Esophagus squamous epithelium (tissue), 5 donors: ENCODE measurements around the gene CARD11. TPM values are rescaled to one million over a fixed set of nuclear protein-coding genes. Genes with fewer than 3 reads are reported as not detected.

Experiments
- DNase-seq: peaks from one replicate; lab custom pipeline; 2025; lab: John Stamatoyannopoulos, UW
- H3K27ac ChIP-seq, 4 donors: fragments of 200-600 bp; sonication (generic); one replicate each; pipeline ENCODE4 v1.5.1; 2016 to 2019; ENCODE audit warnings: mild to moderate bottlenecking in 1 of 4
- H3K27me3 ChIP-seq, 4 donors: fragments of 200-600 bp; sonication (generic); 1 replicate in 3 of 4; 2 replicates in 1 of 4; pipeline versions ENCODE4 v1.5.1 to v1.6.0; 2017 to 2021; ENCODE audit warnings: antibody characterized with exemption in 1 of 4
- H3K36me3 ChIP-seq, 3 donors: fragments of 200-600 bp; sonication (generic); one replicate each; pipeline ENCODE4 v1.5.1; 2016 to 2019
- H3K4me1 ChIP-seq, 3 donors: fragments of 200-600 bp; sonication (generic); one replicate each; pipeline ENCODE4 v1.5.1; 2017 to 2019
- H3K4me3 ChIP-seq, 4 donors: fragments of 200-600 bp; sonication (generic); 1 replicate in 3 of 4; 2 replicates in 1 of 4; pipeline ENCODE4 v1.5.1; 2016 to 2019; ENCODE audit warnings: mild to moderate bottlenecking in 2 of 4, moderate library complexity in 1 of 4
- H3K9me3 ChIP-seq, 3 donors: fragments of 200-600 bp; sonication (generic); one replicate each; pipeline ENCODE4 v1.5.1; 2016 to 2019
- POLR2A ChIP-seq, 4 donors: fragments of 450-650 bp; IDR thresholded peaks; one replicate each; pipeline ENCODE4 v1.6.1; 2017; ENCODE audit warnings: antibody characterized with exemption in 4 of 4, mild to moderate bottlenecking in 4 of 4, moderate library complexity in 3 of 4
- WGBS, 2 donors: methylation state at CpG; one replicate each; pipeline ENCODE4 v1.1.5; 2018; 5-methylcytosine and 5-hydroxymethylcytosine counted together
- intact Hi-C: fragments of 100-400 bp; cut with DNase I; formaldehyde crosslinking; loops from one replicate; pipeline ENCODE4 v1.15.0; 2022
- total RNA-seq, 4 donors: library from RNA; depleted of rRNA; stranded (reverse); fragments of >200 nt; gene quantifications; one replicate each; pipeline ENCODE4 v1.1.0, GENCODE V29; 2016
- TF ChIP-seq, protein P1 (sequence below), 6 experiments: fragments of 450-650 bp in 4 of 6; fragments of 200-600 bp in 2 of 6; sonication (generic) in 2 of 6; IDR thresholded peaks; one replicate each; pipeline ENCODE4 v1.5.1; 2016 to 2019; ENCODE audit warnings: antibody characterized with exemption in 6 of 6, mild to moderate bottlenecking in 4 of 6, moderate library complexity in 4 of 6
- donor health status: DM: yes; HTN: yes; CAD: no.

The CARD11 gene
- total RNA-seq, 4 donors from 2014 or later = 0.92 to 2.6 (median 1.6) TPM

DNA sequence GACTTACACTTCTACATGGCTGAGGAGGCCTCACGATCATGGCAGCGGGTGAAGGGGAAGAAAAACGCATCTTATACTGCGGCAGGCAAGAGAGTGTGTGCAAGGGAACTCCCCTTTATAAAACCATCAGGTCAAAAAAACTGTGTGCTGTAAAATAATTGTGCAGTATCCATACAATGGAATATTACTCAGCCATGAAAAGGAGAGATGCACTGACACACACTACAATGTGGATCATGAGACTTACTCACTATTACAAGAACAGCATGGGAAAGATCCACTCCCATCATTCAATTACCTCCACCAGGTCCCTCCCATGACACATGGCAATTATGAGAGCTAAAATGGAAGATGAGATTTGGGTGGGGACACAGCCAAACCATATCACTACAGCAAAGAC is 27.2 kb upstream of the CARD11 start:
- H3K9me3 ChIP-seq = peaks cover 0 to 5% (median 3%) of the 10 kb centered on the region in 3 donors
- no peak overlapping the region for H3K4me3 ChIP-seq
- intact Hi-C loops = no loop called here
- H3K27ac ChIP-seq = no peak overlapping the region
- DNase-seq = no peak
- H3K27me3 ChIP-seq = peaks cover 0 to 18% (median 0%) of the 10 kb centered on the region in 4 donors
- no peaks in the 10 kb centered on the region for H3K36me3 ChIP-seq
- TF ChIP-seq, protein P1, sequence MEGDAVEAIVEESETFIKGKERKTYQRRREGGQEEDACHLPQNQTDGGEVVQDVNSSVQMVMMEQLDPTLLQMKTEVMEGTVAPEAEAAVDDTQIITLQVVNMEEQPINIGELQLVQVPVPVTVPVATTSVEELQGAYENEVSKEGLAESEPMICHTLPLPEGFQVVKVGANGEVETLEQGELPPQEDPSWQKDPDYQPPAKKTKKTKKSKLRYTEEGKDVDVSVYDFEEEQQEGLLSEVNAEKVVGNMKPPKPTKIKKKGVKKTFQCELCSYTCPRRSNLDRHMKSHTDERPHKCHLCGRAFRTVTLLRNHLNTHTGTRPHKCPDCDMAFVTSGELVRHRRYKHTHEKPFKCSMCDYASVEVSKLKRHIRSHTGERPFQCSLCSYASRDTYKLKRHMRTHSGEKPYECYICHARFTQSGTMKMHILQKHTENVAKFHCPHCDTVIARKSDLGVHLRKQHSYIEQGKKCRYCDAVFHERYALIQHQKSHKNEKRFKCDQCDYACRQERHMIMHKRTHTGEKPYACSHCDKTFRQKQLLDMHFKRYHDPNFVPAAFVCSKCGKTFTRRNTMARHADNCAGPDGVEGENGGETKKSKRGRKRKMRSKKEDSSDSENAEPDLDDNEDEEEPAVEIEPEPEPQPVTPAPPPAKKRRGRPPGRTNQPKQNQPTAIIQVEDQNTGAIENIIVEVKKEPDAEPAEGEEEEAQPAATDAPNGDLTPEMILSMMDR (IDR thresholded peaks at IDR 0.05) = no peak
- TF ChIP-seq POLR2A (IDR thresholded peaks at IDR 0.05) = no peak
- peaks cover 0 to 5% (median 0%) of the 10 kb centered on the region in 3 donors for H3K4me1 ChIP-seq
- WGBS, 2 donors = 95 to 97% methylated on average over 3 of the region's 4 CpGs

DNA sequence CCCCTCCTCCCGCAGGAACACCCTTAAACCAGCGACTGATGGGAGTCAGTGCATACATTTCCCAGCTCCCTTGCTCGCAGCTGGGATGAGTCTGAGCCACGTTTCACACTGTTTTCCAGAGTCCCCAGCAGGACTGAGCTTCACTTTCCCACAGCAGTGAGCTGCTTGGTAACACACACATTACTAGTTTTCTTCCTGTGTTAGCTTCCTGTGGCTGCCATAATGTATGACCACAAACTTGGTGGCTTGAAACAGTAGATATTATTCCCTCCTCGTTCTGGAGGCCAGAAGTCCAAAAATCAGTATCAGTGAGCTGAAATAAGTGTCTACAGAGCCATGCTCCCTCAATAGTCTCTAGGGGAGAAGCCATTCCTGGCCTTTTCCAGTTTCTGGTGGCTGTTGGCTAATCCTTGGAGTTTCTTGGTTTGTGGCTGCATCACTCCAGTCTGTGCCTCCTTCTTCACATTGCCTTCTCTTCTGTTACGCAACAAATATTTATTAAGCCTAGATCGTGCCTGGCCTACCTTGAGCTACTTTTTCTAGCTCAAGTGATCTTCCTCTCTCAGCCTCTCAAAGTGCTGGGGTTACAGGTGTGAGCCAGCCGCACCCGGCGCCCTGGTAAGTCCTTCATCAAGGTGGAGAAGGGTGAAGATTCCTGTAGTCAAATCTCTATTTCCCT is 26.2 kb upstream of the CARD11 start:
- Histone ChIP-seq H3K9me3 (no peaks in the 10 kb centered on the region), H3K4me3 (no peak overlapping the region), H3K36me3 (no peaks in the 10 kb centered on the region), H3K27ac (no peak overlapping the region), H3K27me3 (peaks cover 0 to 23% (median 0%) of the 10 kb centered on the region in 4 donors), H3K4me1 (peaks cover 0 to 5% (median 0%) of the 10 kb centered on the region in 3 donors)
- no peak for DNase-seq
- intact Hi-C loops = no loop called here
- WGBS, 2 donors = 80 to 86% methylated on average over 10 of the region's 10 CpGs
- TF ChIP-seq, protein P1 (IDR thresholded peaks at IDR 0.05) = no peak
- no peak for TF ChIP-seq POLR2A (IDR thresholded peaks at IDR 0.05)

DNA sequence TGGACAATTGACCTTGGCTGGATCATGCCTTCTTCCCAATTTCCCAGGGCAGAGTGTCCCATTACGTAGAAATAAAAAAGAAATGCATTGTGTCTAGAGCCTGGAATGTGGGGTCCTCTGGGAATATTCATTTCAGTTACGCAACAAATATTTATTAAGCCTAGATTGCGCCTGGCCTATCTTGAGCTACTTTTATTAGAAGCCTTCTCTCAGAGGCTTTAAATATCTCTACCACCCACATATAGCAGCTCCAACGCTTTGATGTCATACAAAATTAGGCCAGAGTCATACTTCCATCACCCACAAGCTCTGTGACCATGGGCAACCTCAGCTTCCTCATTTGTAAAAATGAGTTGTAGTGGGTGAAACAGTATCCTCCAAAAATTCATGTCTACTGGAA is 24.9 kb upstream of the CARD11 start:
- DNase-seq = no peak
- 62 to 68% methylated on average over 4 of the region's 4 CpGs for WGBS, 2 donors
- no peaks in the 10 kb centered on the region for H3K36me3 ChIP-seq
- no peak overlapping the region for H3K4me3 ChIP-seq
- H3K4me1 ChIP-seq = peaks cover 0 to 5% (median 0%) of the 10 kb centered on the region in 3 donors
- H3K9me3 ChIP-seq = no peaks in the 10 kb centered on the region
- intact Hi-C loops = no loop called here
- TF ChIP-seq, protein P1 (IDR thresholded peaks at IDR 0.05) = no peak
- no peak for TF ChIP-seq POLR2A (IDR thresholded peaks at IDR 0.05)
- peaks cover 0 to 32% (median 0%) of the 10 kb centered on the region in 4 donors for H3K27me3 ChIP-seq
- H3K27ac ChIP-seq = no peak overlapping the region

DNA sequence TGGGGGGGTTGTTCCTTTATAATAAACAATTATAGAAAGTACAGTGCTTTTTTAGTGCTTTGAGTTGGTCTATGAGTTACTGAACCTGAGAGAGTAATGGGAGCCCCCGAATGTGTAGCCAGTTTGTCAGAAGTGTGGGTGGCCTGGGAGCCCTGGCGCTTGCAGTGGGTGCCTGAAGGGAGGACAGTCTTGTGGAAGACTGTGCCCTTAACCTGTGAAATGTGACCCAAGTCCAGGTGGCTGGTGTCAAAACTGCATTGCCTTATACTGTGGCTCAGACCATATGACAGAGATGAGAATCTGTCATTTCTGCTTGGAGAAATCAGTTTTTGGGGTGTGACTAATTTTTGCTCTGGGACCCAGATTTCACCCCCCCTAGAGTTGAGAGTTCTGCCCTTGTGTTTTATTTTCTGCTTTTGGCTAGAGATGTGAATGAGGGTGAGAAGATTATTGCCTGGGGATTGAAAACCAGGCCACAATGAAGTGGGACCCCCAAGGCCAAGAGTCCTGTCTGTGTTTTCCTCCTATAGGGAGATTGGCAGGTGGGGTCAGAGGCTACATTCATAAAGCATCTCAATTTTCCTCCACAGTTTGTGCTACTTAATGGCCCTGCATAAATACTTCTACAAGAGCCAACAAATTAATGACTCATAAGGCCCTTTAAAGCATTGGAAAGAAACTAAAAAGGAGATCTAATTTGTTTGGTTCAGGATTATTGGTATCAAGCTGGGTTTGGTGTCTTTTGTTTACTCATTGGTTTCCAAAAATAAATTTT is 24.1 kb upstream of the CARD11 start:
- H3K27me3 ChIP-seq = peaks cover 0 to 38% (median 0%) of the 10 kb centered on the region in 4 donors
- no peak overlapping the region for H3K27ac ChIP-seq
- no peak overlapping the region for H3K4me3 ChIP-seq
- intact Hi-C loops = no loop called here
- H3K9me3 ChIP-seq = no peaks in the 10 kb centered on the region
- H3K4me1 ChIP-seq = peaks cover 0 to 5% (median 0%) of the 10 kb centered on the region in 3 donors
- WGBS, 2 donors = 68% methylated on average over 2 of the region's 2 CpGs; no CpG with 5 or more reads in 1 of the 2 donors
- no peak for TF ChIP-seq POLR2A (IDR thresholded peaks at IDR 0.05)
- TF ChIP-seq, protein P1 (IDR thresholded peaks at IDR 0.05) = no peak
- DNase-seq = no peak
- H3K36me3 ChIP-seq = no peaks in the 10 kb centered on the region

DNA sequence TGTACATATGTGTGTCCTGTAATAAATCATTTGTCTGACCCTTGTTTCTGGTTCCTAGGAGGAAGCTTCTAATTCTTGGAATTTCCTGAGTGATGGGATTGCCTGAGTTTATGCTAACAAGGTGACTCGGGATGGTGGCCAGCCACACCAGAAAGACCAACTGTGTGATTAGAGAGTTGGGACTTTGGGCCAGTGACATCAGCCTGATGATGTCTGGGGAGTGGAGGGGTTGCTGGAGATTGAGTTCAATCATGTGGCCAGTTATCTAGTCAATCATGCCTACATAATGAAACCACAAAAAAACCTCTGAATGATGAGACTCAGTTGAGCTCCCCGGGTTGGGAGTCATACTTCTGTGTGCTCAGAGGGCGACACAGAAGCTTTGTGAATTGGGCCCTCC is 23.5 kb upstream of the CARD11 start:
- H3K27ac ChIP-seq = no peak overlapping the region
- intact Hi-C loops = no loop called here
- no peak for DNase-seq
- H3K36me3 ChIP-seq = no peaks in the 10 kb centered on the region
- peaks cover 0 to 5% (median 0%) of the 10 kb centered on the region in 3 donors for H3K4me1 ChIP-seq
- peaks cover 0 to 37% (median 0%) of the 10 kb centered on the region in 4 donors for H3K27me3 ChIP-seq
- no peaks in the 10 kb centered on the region for H3K9me3 ChIP-seq
- TF ChIP-seq, protein P1 (IDR thresholded peaks at IDR 0.05) = no peak
- TF ChIP-seq POLR2A (IDR thresholded peaks at IDR 0.05) = no peak
- no peak overlapping the region for H3K4me3 ChIP-seq
- WGBS, 2 donors = 73 to 86% methylated on average over 3 of the region's 3 CpGs
